T-helper 1 cell (primary cell): ENCODE measurements around the gene MCC.
A peak's percentile ranks its signal among the peaks of the same experiment; 100 is the strongest.

Experiments used
- DNase-seq, 5 donors: peaks; one replicate each; pipeline ENCODE4 v3.0.0-alpha.2; 2012 to 2020

The MCC gene

DNA sequence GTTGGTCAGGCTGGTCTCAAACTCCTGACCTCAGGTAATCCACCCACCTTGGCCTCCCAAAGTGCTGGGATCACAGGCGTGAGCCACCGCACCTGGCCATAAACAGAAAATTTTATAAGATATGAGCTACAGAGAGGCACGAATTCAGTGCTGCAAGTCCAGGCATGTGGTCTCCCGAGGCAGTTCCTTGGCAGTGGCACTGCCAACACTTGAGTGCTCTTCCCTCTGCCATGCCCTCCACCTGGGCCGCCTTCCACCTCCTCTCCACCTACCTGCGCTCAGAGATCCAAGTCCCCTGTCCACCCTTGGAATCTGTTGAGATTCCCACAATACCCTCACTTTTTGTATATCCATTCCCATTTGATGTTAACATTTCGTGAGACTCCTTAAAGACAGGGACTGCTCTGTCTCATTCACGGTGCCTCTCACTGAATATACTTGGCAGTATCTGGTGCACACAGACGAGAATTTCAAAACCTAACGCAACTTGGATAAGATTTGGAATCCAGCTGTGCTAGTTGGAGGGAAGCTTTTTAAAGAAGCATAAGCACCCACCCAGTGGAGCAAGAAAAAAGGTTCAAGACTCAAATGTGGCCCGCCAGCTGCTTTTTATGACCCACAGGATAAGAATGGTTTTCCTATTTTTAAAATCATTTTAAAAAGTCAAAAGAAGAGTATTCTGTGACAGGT is 443.3 kb downstream of the MCC start:
- DNase-seq = no peak

DNA sequence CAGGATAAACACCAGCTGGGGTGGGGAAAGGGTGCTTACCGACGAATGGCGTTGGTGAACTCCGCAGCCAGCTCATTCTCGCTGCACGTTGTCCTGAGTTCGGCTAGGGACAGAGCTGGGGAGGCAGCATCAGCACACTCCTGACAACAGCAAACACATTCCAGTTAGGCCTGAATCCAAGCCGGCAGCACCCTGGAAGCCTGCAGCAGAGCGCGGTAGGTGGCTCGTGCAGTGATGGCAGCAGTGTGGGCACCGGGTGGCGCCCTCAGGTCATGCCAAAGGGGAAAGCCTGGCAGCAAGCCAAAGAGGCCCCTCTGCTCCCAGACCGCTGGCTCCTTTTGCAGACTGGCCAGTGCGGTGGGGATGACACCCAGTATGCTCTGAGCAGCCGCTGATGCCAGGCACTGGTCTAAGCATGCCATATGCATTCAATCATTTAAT is 444.7 kb downstream of the MCC start:
- DNase-seq = no peak

DNA sequence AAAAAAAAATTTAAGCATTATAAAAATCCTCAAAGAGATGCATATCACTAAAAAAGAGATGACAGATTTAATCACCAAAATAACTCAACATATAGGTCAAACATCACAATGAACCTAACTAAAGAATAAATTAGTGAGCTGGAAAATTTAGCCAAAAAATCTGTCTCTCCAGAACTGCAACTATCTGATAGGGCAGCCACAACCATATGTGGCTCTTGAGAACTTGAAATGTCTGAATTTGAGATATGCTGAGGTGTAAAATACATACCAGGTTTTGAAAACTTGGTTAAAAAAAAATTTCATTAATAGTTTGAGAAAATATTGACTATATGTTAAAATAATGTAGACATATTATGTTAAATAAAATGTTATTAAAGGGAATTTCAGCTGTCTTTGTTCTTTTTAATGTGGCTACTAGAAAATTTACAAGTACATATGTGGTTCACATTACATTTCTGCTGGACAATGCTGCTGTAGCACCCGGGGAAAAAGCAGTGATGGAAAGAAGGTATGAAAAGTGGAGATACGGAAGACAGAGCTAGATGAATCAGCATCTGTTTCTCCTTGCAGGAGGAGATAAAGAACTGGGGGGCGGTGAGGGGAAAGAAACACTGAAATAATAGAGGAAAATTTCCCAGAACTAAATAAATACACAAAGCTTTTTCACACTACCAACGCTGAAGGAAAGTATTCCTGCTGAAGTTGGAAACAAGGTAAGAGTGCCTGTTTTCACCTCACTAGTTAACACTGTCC is 445.6 kb downstream of the MCC start:
- DNase-seq = no peak

DNA sequence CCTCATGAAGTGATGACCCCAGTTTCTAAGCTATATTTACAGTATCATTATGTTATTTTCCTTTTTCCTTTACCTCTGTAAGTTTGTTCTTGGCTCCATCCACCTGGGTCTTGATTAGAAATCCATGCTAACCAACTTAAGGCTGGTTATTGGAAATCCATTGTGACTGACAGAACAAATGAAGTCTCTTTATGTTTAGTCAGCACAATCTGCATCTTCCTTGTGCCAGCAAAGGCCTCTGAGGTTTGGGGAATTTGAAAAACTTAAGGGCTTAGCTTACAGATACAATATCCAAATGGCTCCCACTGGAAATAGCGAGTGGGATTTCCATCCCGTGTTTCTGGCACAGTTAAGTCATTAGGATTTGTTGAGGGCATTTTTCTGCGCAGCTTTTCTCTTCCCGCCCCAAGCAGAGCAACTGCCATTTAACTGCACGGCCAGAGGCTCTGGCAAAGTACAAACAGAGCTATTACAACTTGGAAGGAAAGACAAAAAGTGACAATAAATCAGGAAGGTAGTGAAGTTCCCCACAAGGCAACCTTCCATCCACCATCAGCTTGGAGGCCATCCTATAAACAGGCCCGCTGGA is 447.5 kb downstream of the MCC start:
- DNase-seq = no peak

DNA sequence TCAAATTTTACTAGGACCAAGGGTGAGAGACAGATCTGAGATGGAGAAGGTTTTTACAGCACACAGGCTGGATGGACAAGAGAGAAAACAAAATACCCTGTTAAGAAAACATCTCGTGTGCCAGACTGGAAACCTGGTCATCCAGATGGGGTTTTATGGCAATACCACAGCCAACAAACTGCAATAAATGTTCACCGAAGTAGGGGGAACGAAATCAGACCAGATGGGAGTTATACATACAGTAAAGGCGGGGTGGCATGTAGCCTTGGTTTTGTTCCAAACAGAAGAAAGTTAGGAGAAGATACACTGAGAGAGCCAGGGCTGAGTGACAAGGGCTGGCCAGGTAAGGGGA is 448.3 kb downstream of the MCC start:
- DNase-seq = no peak

DNA sequence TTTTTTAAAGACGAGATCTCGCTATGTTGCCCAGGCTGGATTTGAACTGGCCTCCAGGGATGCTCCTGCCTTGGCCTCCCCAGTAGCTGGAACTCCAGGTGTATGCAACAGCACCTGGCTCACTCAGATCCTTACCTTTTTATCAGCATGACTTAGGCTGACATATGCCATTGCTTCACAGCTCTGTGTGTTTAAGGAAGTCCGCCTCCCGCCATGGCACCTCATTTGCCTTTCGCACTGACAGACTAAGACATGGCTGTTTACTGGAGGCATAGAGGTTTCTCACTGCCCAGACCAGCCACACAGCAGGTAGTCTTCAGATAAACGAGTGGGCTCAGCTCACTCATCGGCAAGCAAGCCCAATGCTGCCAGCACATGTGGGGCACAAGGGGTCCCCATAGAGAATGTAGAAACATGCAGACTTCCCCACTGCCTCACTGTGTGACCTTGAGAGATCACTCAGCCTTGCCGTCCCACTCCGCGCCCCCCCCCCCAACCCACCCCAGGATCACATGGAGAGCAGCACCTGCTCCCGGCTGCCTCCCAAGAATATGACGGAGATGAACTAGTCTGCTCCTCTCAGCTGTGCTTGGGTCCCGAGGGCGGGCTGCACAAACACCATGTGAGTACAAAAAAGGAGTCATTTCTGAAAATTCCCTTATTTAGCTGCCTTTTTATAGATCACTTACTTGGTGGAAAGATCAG is 448.9 kb downstream of the MCC start:
- no peak for DNase-seq

DNA sequence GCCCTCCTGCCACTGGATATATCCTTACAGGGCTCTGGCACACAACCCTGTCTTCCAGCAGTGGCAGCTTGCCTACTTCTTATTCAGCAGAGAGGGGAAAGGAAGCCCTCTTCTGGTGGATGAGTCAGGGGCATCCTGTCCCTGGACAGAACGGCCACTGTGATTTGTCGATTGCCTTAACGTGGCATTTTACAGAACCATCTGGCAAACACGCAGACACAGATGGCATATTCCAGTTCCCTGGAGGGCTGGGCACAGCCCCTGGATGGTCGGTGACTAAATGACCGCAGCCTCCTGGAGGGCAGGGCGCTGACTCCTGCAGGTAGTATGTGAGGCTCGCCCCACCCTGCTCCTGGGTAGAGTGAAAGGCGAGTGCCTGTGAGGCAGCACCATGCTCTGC is 449.5 kb downstream of the MCC start:
- DNase-seq = no peak

DNA sequence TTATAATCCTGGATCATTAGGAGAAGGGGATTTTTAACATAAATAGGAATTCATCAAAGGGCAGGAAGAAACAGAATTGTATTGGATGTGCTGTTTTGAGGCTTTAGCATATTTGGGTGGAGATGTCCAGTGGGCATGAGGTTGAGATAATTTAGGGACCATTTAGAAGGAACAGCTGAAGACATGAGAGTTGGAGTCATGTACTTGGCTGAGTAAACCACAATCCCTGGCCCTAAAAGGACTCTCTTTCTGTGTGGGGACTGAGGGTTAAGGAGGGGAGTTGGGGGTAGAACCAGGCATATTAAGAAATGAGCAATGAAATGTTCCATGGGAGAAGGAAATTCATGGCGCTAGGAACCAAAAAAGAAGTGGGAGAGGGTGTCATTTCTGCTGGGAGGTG is 450.1 kb downstream of the MCC start:
- DNase-seq = no peak

DNA sequence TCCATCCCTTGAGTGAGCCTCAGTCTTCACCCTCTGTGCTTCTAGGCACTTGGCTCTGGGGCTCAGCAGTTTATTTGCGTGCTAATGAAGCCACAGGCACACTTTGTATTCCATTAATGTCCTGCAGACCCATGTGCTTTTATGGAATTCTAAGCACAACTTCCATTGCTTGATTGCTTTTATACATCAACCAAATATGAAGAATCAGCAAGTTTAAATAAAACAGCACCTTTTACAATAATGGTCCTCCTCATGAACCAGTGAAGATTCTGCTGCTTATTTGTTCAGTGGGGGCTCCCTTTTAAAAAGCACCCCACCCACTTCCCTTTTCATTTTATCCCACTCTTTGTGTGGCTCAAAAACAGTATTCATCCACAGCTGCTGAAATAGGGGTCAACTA is 451.4 kb downstream of the MCC start:
- no peak for DNase-seq

DNA sequence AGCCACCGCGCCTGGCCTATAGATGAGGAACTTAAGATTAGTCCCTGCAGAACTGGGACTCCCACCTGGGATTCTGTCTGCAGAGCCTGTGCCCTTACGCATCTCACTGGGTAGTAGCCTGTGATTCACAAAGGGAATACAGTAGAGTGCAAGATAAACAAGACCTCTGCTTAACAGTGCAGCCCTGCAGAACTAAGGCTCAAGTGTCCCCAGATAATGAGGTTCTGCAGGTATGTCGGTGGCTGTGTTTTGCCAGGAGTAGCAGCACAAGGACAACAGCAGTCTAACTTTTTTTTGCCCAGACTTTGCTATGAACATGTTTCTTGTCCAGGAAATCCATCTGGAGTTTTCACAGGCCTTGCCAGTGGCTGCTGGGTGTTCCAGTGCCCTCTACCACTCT is 451.9 kb downstream of the MCC start:
- no peak for DNase-seq

DNA sequence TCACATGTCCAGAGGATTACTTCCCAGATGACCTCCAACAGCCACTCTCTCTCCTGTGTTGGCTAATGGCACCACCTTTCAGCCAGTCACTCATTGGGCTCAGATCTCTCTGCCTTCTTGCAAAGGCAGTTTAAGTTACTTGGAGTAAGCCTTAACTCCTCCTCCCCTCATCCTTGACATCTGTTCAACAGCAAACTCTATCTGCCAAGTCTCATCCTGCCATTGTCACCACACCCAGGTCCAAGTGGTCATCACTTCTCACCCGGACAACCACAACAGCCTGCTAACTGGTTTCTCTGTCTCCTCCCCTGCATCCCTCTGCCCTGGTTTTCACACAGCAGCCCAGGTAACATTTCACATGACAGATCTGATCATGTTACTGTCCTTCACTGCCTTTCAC is 453.2 kb downstream of the MCC start:
- no peak for DNase-seq

DNA sequence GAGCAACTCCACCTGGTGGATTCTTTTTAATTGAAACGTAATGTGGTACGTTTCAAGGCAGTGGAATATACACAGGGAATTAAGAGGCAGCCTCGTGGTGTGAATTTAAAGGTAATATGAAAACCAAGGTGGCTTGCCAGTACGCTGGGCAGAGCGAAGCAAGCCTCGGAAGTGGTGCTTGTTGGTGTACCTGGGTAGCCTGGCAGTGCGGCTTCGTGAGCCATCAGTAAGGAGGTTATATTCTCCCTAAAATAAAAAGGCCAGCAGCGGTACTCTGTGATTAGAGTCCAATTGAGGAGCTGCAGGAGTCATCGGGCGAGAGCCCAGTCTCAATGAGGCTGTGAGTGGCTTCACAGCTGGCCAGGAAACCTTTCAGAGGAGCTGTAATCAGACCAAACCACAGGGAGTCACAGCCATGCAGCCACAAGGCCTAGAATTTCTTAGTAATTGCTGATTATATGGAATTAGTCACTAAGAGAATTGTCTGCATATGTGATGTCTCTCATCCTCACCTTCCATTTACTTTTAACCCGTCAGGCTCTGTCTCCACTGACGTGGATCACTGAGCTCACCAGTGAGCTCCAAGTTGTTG is 454.0 kb downstream of the MCC start:
- DNase-seq = no peak

DNA sequence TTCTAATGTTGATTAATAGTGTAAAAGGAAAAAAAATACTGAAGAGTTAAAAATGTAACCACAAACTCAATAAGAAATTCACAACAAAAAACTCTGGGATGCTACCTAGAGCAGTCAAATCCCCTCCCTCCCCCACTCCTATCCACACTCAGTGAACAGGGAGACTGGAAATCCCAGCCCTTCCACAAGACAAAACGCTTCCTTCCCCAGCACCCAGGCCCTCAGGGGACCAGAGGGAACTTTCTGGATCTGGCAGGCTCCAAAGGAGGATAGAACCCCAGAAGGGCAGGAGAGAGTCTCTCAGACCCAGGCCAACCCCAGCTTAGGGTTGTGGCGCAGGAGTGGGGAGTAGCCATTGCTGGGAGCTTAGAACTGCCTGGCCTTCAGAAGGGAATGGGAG is 456.7 kb downstream of the MCC start:
- no peak for DNase-seq

DNA sequence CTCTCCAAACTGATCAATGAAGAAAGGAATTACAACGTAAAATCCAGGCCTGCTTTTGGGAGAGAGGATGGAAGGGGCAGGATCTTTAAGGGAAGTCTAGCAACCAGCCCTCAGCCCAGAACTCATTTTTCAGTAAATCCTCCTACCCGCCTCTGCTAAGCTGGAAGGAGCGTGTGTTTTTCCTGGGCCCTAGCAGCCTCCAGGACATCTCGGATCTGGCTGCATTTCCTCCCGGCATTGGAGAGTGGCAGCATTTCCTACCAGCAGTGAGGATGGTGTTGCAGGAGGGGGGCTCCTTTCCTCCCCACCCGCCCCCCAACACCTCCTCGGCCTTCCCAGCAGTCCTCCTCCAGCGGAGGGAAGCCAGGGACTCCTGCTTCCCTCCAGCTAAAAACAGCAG is 457.1 kb downstream of the MCC start:
- DNase-seq = no peak

DNA sequence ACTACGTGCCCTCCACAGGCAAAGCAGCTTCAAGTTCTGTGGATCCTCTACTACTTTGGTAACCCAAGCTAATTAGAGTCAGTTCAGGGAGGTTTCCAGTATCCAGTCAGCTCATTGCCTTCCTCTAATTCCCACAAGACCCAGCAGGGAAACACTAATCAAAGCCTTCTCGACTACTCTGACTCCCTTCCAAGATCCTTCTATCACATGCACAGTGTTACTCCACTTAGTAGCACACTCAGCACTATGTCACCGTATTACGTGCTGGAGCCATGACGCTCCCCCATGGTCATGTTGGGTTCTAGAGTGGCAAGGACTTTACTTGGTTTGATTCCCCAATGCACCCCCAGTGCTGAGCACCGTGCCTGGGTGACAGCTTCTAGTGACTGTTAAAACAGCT is 458.6 kb downstream of the MCC start:
- DNase-seq = no peak

DNA sequence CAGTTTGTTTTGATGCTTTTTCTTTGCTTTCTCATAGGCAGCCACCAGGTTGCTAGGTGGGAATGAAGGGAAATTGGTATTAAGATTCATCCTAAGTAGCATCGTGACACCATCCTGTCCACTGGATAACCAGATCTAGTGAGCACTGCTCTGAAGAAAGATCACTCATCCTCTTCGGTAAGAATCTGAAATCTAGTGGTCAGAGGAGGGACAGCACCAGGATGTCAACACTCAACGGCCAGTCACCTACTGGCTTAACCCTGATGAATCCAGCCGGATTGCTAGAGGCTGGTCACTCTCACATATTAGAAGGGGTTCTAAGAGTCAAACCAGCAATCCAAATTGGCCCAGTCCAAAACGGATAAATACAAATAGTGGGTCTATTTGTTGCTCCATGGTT is 460.8 kb downstream of the MCC start:
- no peak for DNase-seq

DNA sequence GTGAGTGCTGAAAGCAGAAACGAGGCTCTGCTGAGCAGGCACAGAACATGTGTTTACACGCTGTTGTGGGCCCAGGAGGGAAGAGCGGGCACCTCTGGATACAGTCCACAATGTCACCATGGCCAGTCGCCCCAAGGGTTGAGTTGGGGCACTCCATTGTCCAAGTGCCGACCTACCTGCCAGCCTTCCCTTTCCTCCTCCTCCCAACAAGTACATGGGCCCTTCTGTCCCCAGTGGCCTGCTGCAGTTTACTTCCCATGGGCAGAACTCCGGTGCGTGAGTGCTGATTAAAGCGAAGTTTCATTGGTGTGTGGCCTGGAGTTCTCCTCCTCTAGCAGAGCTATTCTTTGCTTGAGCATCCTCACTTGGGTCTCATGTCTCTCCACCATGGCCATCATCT is 461.2 kb downstream of the MCC start:
- no peak for DNase-seq

DNA sequence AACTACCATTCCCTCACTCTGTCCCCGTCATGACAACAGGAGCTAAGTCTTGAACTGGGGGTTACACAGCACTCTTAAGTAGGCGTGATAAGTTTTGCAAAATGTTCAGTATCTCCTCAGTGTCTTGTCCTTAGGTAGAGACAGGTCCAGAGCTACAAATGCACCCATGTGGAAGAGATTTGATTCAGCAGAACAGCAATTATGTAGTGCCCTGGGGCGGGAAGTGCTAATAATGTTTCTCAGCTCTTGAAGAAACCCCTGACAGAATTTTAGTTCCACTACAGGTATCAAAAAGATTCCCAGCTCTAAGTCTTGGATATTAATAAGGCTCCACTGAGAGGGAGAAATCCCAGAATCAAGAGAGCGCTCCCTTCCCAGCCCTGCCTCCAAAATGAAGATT is 462.0 kb downstream of the MCC start:
- no peak for DNase-seq

DNA sequence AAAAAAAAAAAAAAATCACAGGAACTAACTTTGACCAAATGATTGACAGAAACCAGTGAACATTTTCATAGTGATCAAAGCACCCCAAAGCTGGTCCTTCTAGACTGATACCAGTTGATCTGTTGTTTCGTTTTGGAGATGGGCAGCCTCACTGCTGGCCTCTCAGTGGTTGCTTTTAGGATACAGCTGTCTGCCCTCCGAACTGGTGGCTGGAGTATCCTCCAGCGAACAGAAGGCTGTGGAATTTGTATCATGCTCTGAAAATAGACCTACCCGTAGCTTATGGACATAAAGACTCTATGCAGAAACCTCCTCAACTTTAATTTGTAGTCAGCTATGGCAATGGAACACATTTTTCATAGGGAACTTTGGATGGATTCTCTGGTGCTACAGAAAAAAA is 462.7 kb downstream of the MCC start:
- DNase-seq = no peak

DNA sequence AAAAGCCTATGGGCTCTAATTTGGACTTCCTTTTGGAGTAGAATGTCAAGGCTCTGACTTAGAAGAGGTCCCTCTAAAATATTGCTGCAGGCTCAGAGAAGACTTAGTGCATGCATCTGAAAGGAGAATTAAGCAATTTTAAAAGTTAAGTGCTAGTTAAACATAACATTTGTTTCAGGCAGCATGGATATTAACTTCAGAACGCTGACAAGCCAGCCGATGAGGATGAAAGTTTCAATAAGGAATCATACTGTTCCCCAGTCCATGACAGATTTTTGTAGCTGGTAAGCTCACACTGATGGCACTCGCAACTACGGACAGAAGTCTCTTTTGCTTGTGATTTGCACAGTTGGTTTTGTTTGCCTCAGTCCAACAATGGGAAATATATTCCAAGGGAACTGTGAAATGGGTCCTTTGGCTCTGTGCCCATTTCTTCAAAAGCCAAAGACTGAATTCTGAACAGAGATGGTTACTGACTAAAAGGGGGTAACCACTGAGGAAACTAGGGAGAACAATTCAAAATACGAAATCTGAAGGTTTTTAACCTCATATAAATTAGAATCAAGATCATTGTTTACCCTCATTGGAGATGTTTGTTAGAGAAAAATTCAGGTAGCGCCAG is 464.1 kb downstream of the MCC start:
- no peak for DNase-seq

DNA sequence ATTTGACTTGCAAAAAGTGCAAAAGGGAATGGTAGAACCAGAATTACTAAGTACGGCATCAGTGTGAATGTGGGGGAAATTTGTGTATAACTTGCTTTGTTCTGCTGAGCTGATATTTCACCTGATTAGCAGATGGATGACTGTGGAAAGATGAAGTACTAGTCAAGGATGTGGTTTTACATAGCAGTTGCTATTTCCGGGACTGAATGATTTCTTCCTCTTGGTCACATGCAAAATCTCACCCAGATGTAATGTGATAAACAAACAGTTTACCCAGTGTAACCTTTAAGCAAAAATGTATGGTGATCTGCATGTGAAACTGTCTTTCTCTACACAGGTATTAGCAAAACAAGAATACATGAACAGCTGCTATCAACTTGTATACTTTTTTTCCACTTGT is 465.6 kb downstream of the MCC start:
- peak in 2 of 5 donors; percentile 13 to 89 for DNase-seq

DNA sequence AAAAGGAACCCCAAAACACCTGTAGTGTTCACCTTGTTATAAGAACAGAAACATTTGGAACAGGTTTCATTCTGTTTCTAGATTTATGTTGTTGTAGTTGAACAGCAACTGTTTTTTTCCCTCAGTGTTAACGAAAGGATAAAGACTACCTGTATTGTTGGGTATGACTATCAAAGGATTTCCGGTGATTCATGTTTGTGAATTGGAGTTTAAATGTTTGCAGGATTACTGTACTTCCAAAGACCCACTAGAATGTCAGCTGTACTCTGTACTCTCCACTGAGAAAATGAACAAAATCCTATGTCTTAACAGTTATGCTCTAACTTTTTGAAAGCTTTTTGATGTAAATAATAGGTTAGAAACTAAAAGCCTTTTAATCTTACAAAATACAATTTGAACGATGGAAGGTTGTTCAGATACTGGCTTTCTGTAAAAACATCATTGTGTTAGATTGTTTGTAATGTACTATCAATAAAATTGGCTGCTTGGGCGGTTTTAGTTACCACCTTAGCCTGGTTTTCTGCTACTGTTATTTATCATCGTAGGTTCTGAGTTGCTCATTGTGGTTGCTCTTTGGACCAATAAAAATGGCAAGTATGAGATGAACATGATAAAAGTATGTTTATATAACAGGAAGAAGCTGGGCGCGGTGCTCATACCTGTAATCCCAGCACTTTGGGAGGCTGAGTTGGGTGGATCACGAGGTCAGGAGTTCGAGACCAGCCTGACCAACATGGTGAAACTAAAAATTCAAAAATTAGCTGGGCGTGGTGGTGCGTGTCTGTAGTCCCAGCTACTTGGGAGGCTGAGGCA is 467.6 kb downstream of the MCC start:
- DNase-seq = peak in 1 of 5 donors; percentile 68
